Right cardiac atrium (tissue), 5 donors: ENCODE results near the gene ADK. TPM values are rescaled to one million over a fixed set of nuclear protein-coding genes. Genes with fewer than 3 reads are reported as not detected.
"Not testable (repeated sequence)": the region's sequence is repeated elsewhere in the genome, so short reads cannot be mapped to it uniquely, and the experiment has no call there.

Source experiments
- ATAC-seq, 2 donors: fragments of 200-7000 bp; cut with Tn5 transposase; one replicate each; pipeline versions ENCODE4 v1.8.0 to v1.9.1; 2020; ENCODE audit warnings: moderate library complexity in 2 of 2, mild to moderate bottlenecking in 1 of 2
- DNase-seq, 3 donors: peaks; one replicate each; pipeline ENCODE4 v3.0.0-alpha.2; 2020
- H3K27ac ChIP-seq: one replicate; pipeline ENCODE4 v1.5.1; 2013; ENCODE audit warnings: mild to moderate bottlenecking, low read length, control low read depth, moderate library complexity
- H3K27me3 ChIP-seq: one replicate; pipeline ENCODE4 v1.6.1; 2013; ENCODE audit not compliant: control insufficient read depth, insufficient read depth
- H3K4me1 ChIP-seq: one replicate; pipeline ENCODE4 v1.6.1; 2013; ENCODE audit warnings: low read length; ENCODE audit not compliant: control insufficient read depth, insufficient read depth
- H3K4me3 ChIP-seq: one replicate; pipeline ENCODE4 v1.5.1; 2013; ENCODE audit warnings: low read length, control low read depth
- H3K9me3 ChIP-seq: one replicate; pipeline ENCODE4 v1.6.1; 2013; ENCODE audit warnings: low read length; ENCODE audit not compliant: control insufficient read depth
- WGBS: extraction: QIAGEN DNeasy Blood & Tissue Kit; methylation state at CpG from one replicate; pipeline ENCODE4 v1.1.7; 2013; 5-methylcytosine and 5-hydroxymethylcytosine counted together
- intact Hi-C, 4 donors: fragments of 100-400 bp; cut with DNase I; formaldehyde crosslinking; loops; one replicate each; pipeline versions ENCODE4 v1.11.0 to v1.14.0; 2022 to 2023
- polyA plus RNA-seq: library from polyadenylated mRNA; stranded (reverse); fragments of 200-250 nt; gene quantifications from one replicate; pipeline ENCODE4 v1.2.3, GENCODE V29; 2013
- total RNA-seq, 4 donors: library from RNA; stranded (reverse); fragmentation: NEBNext Ultra II Directional; extraction: Animal tissue kit (Norgen Biotek cat#: 25700); gene quantifications; one replicate each; pipeline ENCODE4 v1.2.1, GENCODE V29; 2021
- donor health status: healthy with polysubstance abuse.
- donor health status: DM: no; HTN: yes; CAD: no.
- donor health status: DM: no; HTN: no; CAD: no.
- donor health status: DM: no; HTN: yes; CAD: no; lungs with severe emphysema.
- donor health status: DM: yes; HTN: yes; CAD: no.

The ADK gene
- total and polyA plus RNA-seq, 5 donors, result 34.5 to 42.2 (median 41.0) TPM

GRCh38 chr10:74117738-74118137 lies 33.3 kb upstream of the ADK start:
- no peak for DNase-seq
- no peaks in the 10 kb centered on the region for H3K4me1 ChIP-seq
- ATAC-seq, result no peak
- intact Hi-C loops, result no loop called here
- WGBS, result 91% methylated on average over 4 of the region's 4 CpGs
- H3K4me3 ChIP-seq, result no peak overlapping the region
- H3K27ac ChIP-seq, result no peak overlapping the region
- no peaks in the 10 kb centered on the region for H3K27me3 ChIP-seq
- no peaks in the 10 kb centered on the region for H3K9me3 ChIP-seq

- WGBS, result 68% methylated on average over 3 of the region's 3 CpGs
- ATAC-seq, result peak in 1 of 2 donors; percentile 79
- intact Hi-C loops, result no loop called here
- H3K27me3 ChIP-seq, result no peaks in the 10 kb centered on the region
- H3K9me3 ChIP-seq, result no peaks in the 10 kb centered on the region
- no peak overlapping the region for H3K4me3 ChIP-seq
- no peak overlapping the region for H3K27ac ChIP-seq
- H3K4me1 ChIP-seq, result no peaks in the 10 kb centered on the region
- DNase-seq, result peak in 1 of 3 donors; percentile 27
Measured at GRCh38 chr10:74118804-74119203, 32.2 kb upstream of the ADK start.

- Histone ChIP-seq H3K27ac (no peak overlapping the region), H3K4me1 (no peaks in the 10 kb centered on the region), H3K27me3 (no peaks in the 10 kb centered on the region), H3K4me3 (no peak overlapping the region), H3K9me3 (no peaks in the 10 kb centered on the region)
- no peak for ATAC-seq
- intact Hi-C loops, result no loop called here
- 30% methylated on average over 1 of the region's 1 CpG for WGBS
- no peak for DNase-seq
Measured at GRCh38 chr10:74120911-74121310, 30.1 kb upstream of the ADK start.

- no peaks in the 10 kb centered on the region for H3K27me3 ChIP-seq
- intact Hi-C loops, result no loop called here
- ATAC-seq, result no peak
- H3K4me1 ChIP-seq, result no peaks in the 10 kb centered on the region
- no peaks in the 10 kb centered on the region for H3K9me3 ChIP-seq
- 78% methylated on average over 1 of the region's 1 CpG for WGBS
- DNase-seq, result no peak
- H3K27ac ChIP-seq, result no peak overlapping the region
- no peak overlapping the region for H3K4me3 ChIP-seq
Measured at GRCh38 chr10:74121368-74121767, 29.7 kb upstream of the ADK start.

- ATAC-seq, result no peak
- H3K27me3 ChIP-seq, result no peaks in the 10 kb centered on the region
- no peak overlapping the region for H3K27ac ChIP-seq
- DNase-seq, result no peak
- H3K9me3 ChIP-seq, result no peaks in the 10 kb centered on the region
- no peaks in the 10 kb centered on the region for H3K4me1 ChIP-seq
- no peak overlapping the region for H3K4me3 ChIP-seq
- WGBS, result 54% methylated on average over 3 of the region's 3 CpGs
- intact Hi-C loops, result no loop called here
Measured at GRCh38 chr10:74122060-74122459, 29.0 kb upstream of the ADK start.

GRCh38 chr10:74123081-74123480 lies 27.9 kb upstream of the ADK start:
- ATAC-seq (no peak), DNase-seq (no peak)
- no peaks in the 10 kb centered on the region for H3K4me1 ChIP-seq
- H3K27me3 ChIP-seq, result no peaks in the 10 kb centered on the region
- no peak overlapping the region for H3K27ac ChIP-seq
- intact Hi-C loops, result no loop called here
- H3K4me3 ChIP-seq, result no peak overlapping the region
- WGBS, result 17% methylated on average over 1 of the region's 1 CpG
- no peaks in the 10 kb centered on the region for H3K9me3 ChIP-seq

- 86% methylated on average over 11 of the region's 11 CpGs for WGBS
- no peaks in the 10 kb centered on the region for H3K27me3 ChIP-seq
- ATAC-seq (no peak), DNase-seq (no peak)
- intact Hi-C loops, result no loop called here
- no peak overlapping the region for H3K27ac ChIP-seq
- no peaks in the 10 kb centered on the region for H3K4me1 ChIP-seq
- H3K4me3 ChIP-seq, result no peak overlapping the region
- no peaks in the 10 kb centered on the region for H3K9me3 ChIP-seq
Measured at GRCh38 chr10:74133923-74134820, 16.8 kb upstream of the ADK start.

GRCh38 chr10:74135452-74135851 lies 15.6 kb upstream of the ADK start:
- H3K27ac ChIP-seq, result no peak overlapping the region
- no peak for ATAC-seq

GRCh38 chr10:74137992-74138391 lies 13.0 kb upstream of the ADK start:
- DNase-seq, result no peak
- Histone ChIP-seq H3K9me3 (no peaks in the 10 kb centered on the region), H3K4me1 (peaks cover 2% of the 10 kb centered on the region), H3K27ac (no peak overlapping the region), H3K27me3 (no peaks in the 10 kb centered on the region), H3K4me3 (no peak overlapping the region)
- intact Hi-C loops, result no loop called here
- 65% methylated on average over 5 of the region's 5 CpGs for WGBS
- no peak for ATAC-seq

More at GRCh38 chr10:74135452-74135851, 15.6 kb upstream of the ADK start:
- no peaks in the 10 kb centered on the region for H3K4me1 ChIP-seq
- WGBS, result 91% methylated on average over 3 of the region's 3 CpGs
- no peaks in the 10 kb centered on the region for H3K27me3 ChIP-seq
- H3K9me3 ChIP-seq, result no peaks in the 10 kb centered on the region
- intact Hi-C loops, result no loop called here
- DNase-seq, result no peak
- H3K4me3 ChIP-seq, result no peak overlapping the region

- 94% methylated on average over 5 of the region's 5 CpGs for WGBS
- ATAC-seq, H3K9me3 ChIP-seq, intact Hi-C loops, DNase-seq, H3K4me1 ChIP-seq, H3K27me3 ChIP-seq, H3K4me3 ChIP-seq, H3K27ac ChIP-seq: not testable (repeated sequence)
Measured at GRCh38 chr10:74138596-74138995, 12.4 kb upstream of the ADK start.

- Histone ChIP-seq H3K4me3 (no peak overlapping the region), H3K9me3 (no peaks in the 10 kb centered on the region), H3K4me1 (peaks cover 4% of the 10 kb centered on the region), H3K27ac (no peak overlapping the region), H3K27me3 (no peaks in the 10 kb centered on the region)
- DNase-seq, result peak in 2 of 3 donors; percentile 43 to 55
- intact Hi-C loops, result no loop called here
- ATAC-seq, result peak in 1 of 2 donors; percentile 35
- WGBS, result 94% methylated on average over 18 of the region's 18 CpGs
Measured at GRCh38 chr10:74139981-74140380, 11.0 kb upstream of the ADK start.
